K562 (cell line): Measurements from ENCODE around the gene PDE2A. TPM values are rescaled to one million over a fixed set of nuclear protein-coding genes. Genes with fewer than 3 reads are reported as not detected.

Experiments used
- ATAC-seq: fragments of 200-7000 bp; cut with Tn5 transposase; 3 replicates; pipeline ENCODE4 v1.9.1; 2020; ENCODE audit warnings: moderate library complexity
- BruUV-seq: library from RNA; stranded (reverse); fragments of 400-500 nt; replicated peaks from 2 replicates; lab custom pipeline; 2021; lab: Mats Ljungman, UMichigan
- CTCF ChIA-PET: fragments of 300-600 bp; formaldehyde crosslinking; extraction: SDS; loops from one replicate; lab custom pipeline; 2021; ENCODE audit warnings: low intra/inter-chr PET ratio; lab: Yijun Ruan, JAX
- POLR2A ChIA-PET: fragments of 300-600, 350-650 bp; sonication (Branson Sonifier 250); formaldehyde crosslinking; extraction: SDS; loops from one replicate; lab custom pipeline; 2021; ENCODE audit warnings: antibody characterized with exemption, inconsistent platforms; lab: Yijun Ruan, JAX
- DNase-seq, 4 experiments: peaks; one replicate each; pipeline versions ENCODE4 v3.0.0 to v3.0.0-alpha.2; 2011 to 2018; ENCODE audit warnings: low spot score in 3 of 4, mixed read lengths in 3 of 4; ENCODE audit errors: extremely low read depth in 1 of 4
- FAIRE-seq: peaks from 2 replicates; lab custom pipeline; 2011; peaks lifted over from hg19 to GRCh38; lab: Jason Lieb, UNC
- H2AFZ ChIP-seq: 2 replicates; pipeline ENCODE4 v1.6.0; 2011; ENCODE audit warnings: low read depth, low read length, control low read depth, inconsistent platforms
- H3K27ac ChIP-seq: fragments of 200-600 bp; 3 replicates; pipeline ENCODE4 v1.8.0; 2011; ENCODE audit warnings: low read depth, mild to moderate bottlenecking, control low read depth, inconsistent platforms, low read length, moderate library complexity, mixed read lengths; ENCODE audit errors: extremely low read depth
- H3K27me3 ChIP-seq, 2 experiments: fragments of 300-600 bp in 1 of 2; 2 replicates in 1 of 2; 3 replicates in 1 of 2; pipeline versions ENCODE4 v1.6.0 to v1.8.0; 2011; ENCODE audit warnings: inconsistent platforms in 2 of 2, low read length in 2 of 2, mild to moderate bottlenecking in 1 of 2, mixed read lengths in 1 of 2, moderate library complexity in 1 of 2; ENCODE audit not compliant: control insufficient read depth in 2 of 2, insufficient read depth in 2 of 2
- H3K36me3 ChIP-seq: fragments of 300-600 bp; 3 replicates; pipeline ENCODE4 v1.8.0; 2011; ENCODE audit warnings: mild to moderate bottlenecking, low read length, inconsistent platforms; ENCODE audit not compliant: control insufficient read depth, insufficient read depth
- H3K4me1 ChIP-seq, 2 experiments: fragments of 200-600 bp in 1 of 2; replicated peaks in 1 of 2; 2 replicates in 1 of 2; 3 replicates in 1 of 2; pipeline versions ENCODE4 v1.5.1 to v1.8.0; 2011; ENCODE audit warnings: inconsistent platforms in 2 of 2, low read length in 2 of 2, mild to moderate bottlenecking in 1 of 2, mixed read lengths in 1 of 2, moderate library complexity in 1 of 2; ENCODE audit not compliant: control insufficient read depth in 2 of 2, insufficient read depth in 2 of 2
- H3K4me2 ChIP-seq: 2 replicates; pipeline ENCODE4 v1.6.1; 2011; ENCODE audit warnings: low read length, control low read depth, inconsistent platforms, mixed read lengths; ENCODE audit not compliant: insufficient read depth
- H3K4me3 ChIP-seq: fragments of 200-600 bp; sonication (generic), shearing (Covaris generic); 2 replicates; pipeline ENCODE4 v1.5.1; 2016; ENCODE audit warnings: control low read depth, inconsistent platforms
- H3K79me2 ChIP-seq: fragments of 200-600 bp; 3 replicates; pipeline ENCODE4 v1.8.0; 2011; ENCODE audit warnings: low read length, inconsistent platforms; ENCODE audit not compliant: control insufficient read depth, insufficient read depth
- H3K9ac ChIP-seq, 2 experiments: 2 replicates each; pipeline versions ENCODE4 v1.6.0 to v1.6.1; 2011; ENCODE audit warnings: low read depth in 2 of 2, low read length in 2 of 2, control low read depth in 1 of 2, inconsistent platforms in 1 of 2, mild to moderate bottlenecking in 1 of 2, mixed read lengths in 1 of 2; ENCODE audit not compliant: insufficient read depth in 1 of 2
- H3K9me1 ChIP-seq: one replicate; pipeline ENCODE4 v1.6.0; 2011; ENCODE audit warnings: inconsistent platforms, mild to moderate bottlenecking, low read length, moderate library complexity; ENCODE audit not compliant: control insufficient read depth, insufficient read depth
- H3K9me3 ChIP-seq: replicated peaks from 2 replicates; pipeline ENCODE4 v1.5.1; 2011; ENCODE audit warnings: low read depth, low read length, inconsistent platforms; ENCODE audit not compliant: control insufficient read depth, insufficient read depth
- H4K20me1 ChIP-seq: replicated peaks from 2 replicates; pipeline ENCODE4 v1.6.1; 2011; ENCODE audit warnings: low read length, inconsistent platforms, mixed read lengths; ENCODE audit not compliant: control insufficient read depth, insufficient read depth
- ELK1 ChIP-seq: sonication (generic); formaldehyde crosslinking; IDR thresholded peaks from 2 replicates; pipeline ENCODE4 v1.8.1; 2022; ENCODE audit warnings: missing genetic modification reagents
- GTF2E2 ChIP-seq: fragments of 200-800 bp; sonication (Bioruptor generic); IDR thresholded peaks from 2 replicates; pipeline ENCODE4 v1.6.1; 2016; ENCODE audit warnings: missing genetic modification characterization, missing compliant biosample characterization
- HDAC2 ChIP-seq: fragments of 450-650 bp; IDR thresholded peaks from 2 replicates; pipeline ENCODE4 v1.6.1; 2016; ENCODE audit warnings: mild to moderate bottlenecking
- MED1 ChIP-seq: sonication (generic); formaldehyde crosslinking; IDR thresholded peaks from 2 replicates; pipeline ENCODE4 v1.8.1; 2023; ENCODE audit warnings: missing genetic modification reagents, borderline replicate concordance
- NCOA6 ChIP-seq: fragments of 450-650 bp; IDR thresholded peaks from 2 replicates; pipeline ENCODE4 v1.6.1; 2017; ENCODE audit warnings: mild to moderate bottlenecking
- SPI1 ChIP-seq: IDR thresholded peaks from 2 replicates; pipeline ENCODE4 v1.6.1; 2011; ENCODE audit warnings: low read depth, low read length, control low read depth, borderline replicate concordance
- U2AF2 ChIP-seq: fragments of 200-400 bp; formaldehyde crosslinking; optimal IDR thresholded peaks from 2 replicates; pipeline ENCODE3; 2017; ENCODE audit warnings: low read depth, mild to moderate bottlenecking, low read length
- ZNF431 ChIP-seq: sonication (generic); formaldehyde crosslinking; IDR thresholded peaks from 2 replicates; pipeline ENCODE4 v1.8.0; 2022; ENCODE audit warnings: mild to moderate bottlenecking, missing genetic modification reagents
- ZNF449 ChIP-seq: fragments of 250-450 bp; sonication (Bioruptor Pico); IDR thresholded peaks from 2 replicates; pipeline ENCODE4 v1.8.0; 2022; ENCODE audit warnings: moderate library complexity, mild to moderate bottlenecking, inconsistent platforms
- WGBS: fragments of 100-300 bp; shearing (Covaris generic); methylation state at CpG from one replicate; pipeline ENCODE4 v1.1.6; 2016; ENCODE audit warnings: low coverage, mixed read lengths; ENCODE audit not compliant: insufficient coverage; ENCODE audit errors: missing lambda C conversion rate; 5-methylcytosine and 5-hydroxymethylcytosine counted together
- in situ Hi-C: fragments of 300-500 bp; cut with MboI; formaldehyde crosslinking; loops from 4 replicates; pipeline ENCODE4 v1.15.0; 2018; ENCODE audit warnings: inconsistent platforms, mixed read lengths
- intact Hi-C: fragments of 100-400 bp; cut with micrococcal nuclease; formaldehyde crosslinking; loops from 2 replicates; pipeline ENCODE4 v1.14.2; 2022
- polyA plus RNA-seq, 8 experiments: library from polyadenylated mRNA; depleted of rRNA in 4 of 8; stranded (reverse) in 5 of 8; unstranded in 3 of 8; fragments of >200 nt; fragmentation: Nextera tagmentation in 2 of 8; fragmentation: Illumina TruSeq in 1 of 8; extraction: Ambion mirVana in 2 of 8; extraction: Trizol in 1 of 8; gene quantifications; 2 replicates each; pipeline versions ENCODE4 v1.2.1 to v1.2.3, GENCODE V29; 2011 to 2014; ENCODE audit warnings: inconsistent platforms in 1 of 8, missing spikeins in 1 of 8
- total RNA-seq, 7 experiments: library from RNA; depleted of rRNA in 6 of 7; stranded (reverse); fragments of >200 nt in 6 of 7; fragmentation: Illumina TruSeq in 2 of 7; extraction: Trizol in 2 of 7; gene quantifications; 2 replicates each; pipeline versions ENCODE4 v1.2.1 to v1.2.3, GENCODE V29; 2011 to 2021; ENCODE audit warnings: low replicate concordance in 1 of 7
- TF ChIP-seq, protein P1 (sequence below): fragments of 250-450 bp; sonication (Bioruptor Pico); IDR thresholded peaks from 2 replicates; pipeline ENCODE4 v1.4.0; 2020
- TF ChIP-seq, protein P2 (sequence below), 3 experiments: IDR thresholded peaks in 2 of 3; conservative IDR thresholded peaks in 1 of 3; 2 replicates each; pipeline ENCODE4 v1.5.1; 2011 to 2012; ENCODE audit warnings: low read length in 3 of 3, mild to moderate bottlenecking in 3 of 3, control low read depth in 2 of 3, improper control_type of control experiment in 1 of 3, inconsistent platforms in 1 of 3, low read depth in 1 of 3, mixed read lengths in 1 of 3, moderate library complexity in 1 of 3; ENCODE audit not compliant: insufficient read depth in 2 of 3

PDE2A gene
- total and polyA plus RNA-seq, 9 of the 15 experiments (the other 6 are each of a cell fraction or from before 2014, with no cell fraction given), result 0.07 to 15.2 (median 1.6) TPM; not detected in 1

GRCh38 chr11:72639502-72640375 is 34.5 kb downstream of the PDE2A start:
- peaks cover 32 to 66% of the 10 kb centered on the region in 2 experiments for H3K27me3 ChIP-seq
- WGBS, result 12% methylated on average over 23 of the region's 23 CpGs
- no peak for FAIRE-seq
- H2AFZ ChIP-seq, result no peak overlapping the region
- H3K9me1 ChIP-seq, result no peaks in the 10 kb centered on the region
- no peak for DNase-seq
- H3K9ac ChIP-seq, result no peak overlapping the region
- H3K4me2 ChIP-seq, result no peak overlapping the region
- in situ Hi-C loops (no loop called here), intact Hi-C loops (no loop called here)
- no peak overlapping the region for H3K4me3 ChIP-seq
- H3K4me1 ChIP-seq, result peaks cover 0 to 20% of the 10 kb centered on the region in 2 experiments; a peak in 4 of 5 replicates
- no peaks in the 10 kb centered on the region for H3K9me3 ChIP-seq
- ChIA-PET POLR2A (no interaction called here), CTCF (no interaction called here)
- H4K20me1 ChIP-seq, result peaks cover 6% of the 10 kb centered on the region; the same call in 1 of the 2 replicates
- no peaks in the 10 kb centered on the region for H3K79me2 ChIP-seq
- no peaks in the 10 kb centered on the region for H3K36me3 ChIP-seq
- no peak overlapping the region for H3K27ac ChIP-seq
- no TSS peak for BruUV-seq
- ATAC-seq, result no peak
- TF ChIP-seq, protein P1, sequence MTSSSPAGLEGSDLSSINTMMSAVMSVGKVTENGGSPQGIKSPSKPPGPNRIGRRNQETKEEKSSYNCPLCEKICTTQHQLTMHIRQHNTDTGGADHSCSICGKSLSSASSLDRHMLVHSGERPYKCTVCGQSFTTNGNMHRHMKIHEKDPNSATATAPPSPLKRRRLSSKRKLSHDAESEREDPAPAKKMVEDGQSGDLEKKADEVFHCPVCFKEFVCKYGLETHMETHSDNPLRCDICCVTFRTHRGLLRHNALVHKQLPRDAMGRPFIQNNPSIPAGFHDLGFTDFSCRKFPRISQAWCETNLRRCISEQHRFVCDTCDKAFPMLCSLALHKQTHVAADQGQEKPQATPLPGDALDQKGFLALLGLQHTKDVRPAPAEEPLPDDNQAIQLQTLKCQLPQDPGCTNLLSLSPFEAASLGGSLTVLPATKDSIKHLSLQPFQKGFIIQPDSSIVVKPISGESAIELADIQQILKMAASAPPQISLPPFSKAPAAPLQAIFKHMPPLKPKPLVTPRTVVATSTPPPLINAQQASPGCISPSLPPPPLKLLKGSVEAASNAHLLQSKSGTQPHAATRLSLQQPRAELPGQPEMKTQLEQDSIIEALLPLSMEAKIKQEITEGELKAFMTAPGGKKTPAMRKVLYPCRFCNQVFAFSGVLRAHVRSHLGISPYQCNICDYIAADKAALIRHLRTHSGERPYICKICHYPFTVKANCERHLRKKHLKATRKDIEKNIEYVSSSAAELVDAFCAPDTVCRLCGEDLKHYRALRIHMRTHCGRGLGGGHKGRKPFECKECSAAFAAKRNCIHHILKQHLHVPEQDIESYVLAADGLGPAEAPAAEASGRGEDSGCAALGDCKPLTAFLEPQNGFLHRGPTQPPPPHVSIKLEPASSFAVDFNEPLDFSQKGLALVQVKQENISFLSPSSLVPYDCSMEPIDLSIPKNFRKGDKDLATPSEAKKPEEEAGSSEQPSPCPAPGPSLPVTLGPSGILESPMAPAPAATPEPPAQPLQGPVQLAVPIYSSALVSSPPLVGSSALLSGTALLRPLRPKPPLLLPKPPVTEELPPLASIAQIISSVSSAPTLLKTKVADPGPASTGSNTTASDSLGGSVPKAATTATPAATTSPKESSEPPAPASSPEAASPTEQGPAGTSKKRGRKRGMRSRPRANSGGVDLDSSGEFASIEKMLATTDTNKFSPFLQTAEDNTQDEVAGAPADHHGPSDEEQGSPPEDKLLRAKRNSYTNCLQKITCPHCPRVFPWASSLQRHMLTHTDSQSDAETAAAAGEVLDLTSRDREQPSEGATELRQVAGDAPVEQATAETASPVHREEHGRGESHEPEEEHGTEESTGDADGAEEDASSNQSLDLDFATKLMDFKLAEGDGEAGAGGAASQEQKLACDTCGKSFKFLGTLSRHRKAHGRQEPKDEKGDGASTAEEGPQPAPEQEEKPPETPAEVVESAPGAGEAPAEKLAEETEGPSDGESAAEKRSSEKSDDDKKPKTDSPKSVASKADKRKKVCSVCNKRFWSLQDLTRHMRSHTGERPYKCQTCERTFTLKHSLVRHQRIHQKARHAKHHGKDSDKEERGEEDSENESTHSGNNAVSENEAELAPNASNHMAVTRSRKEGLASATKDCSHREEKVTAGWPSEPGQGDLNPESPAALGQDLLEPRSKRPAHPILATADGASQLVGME (CRISPR knock-in tag), result no peak
- TF ChIP-seq MED1 (CRISPR knock-in tag) (no peak), ZNF431 (CRISPR knock-in tag) (no peak), GTF2E2 (no peak), HDAC2 (no peak), U2AF2 (no peak), NCOA6 (no peak), ZNF449 (CRISPR knock-in tag) (no peak), ELK1 (CRISPR knock-in tag) (no peak), SPI1 (no peak)
- TF ChIP-seq, protein P2, sequence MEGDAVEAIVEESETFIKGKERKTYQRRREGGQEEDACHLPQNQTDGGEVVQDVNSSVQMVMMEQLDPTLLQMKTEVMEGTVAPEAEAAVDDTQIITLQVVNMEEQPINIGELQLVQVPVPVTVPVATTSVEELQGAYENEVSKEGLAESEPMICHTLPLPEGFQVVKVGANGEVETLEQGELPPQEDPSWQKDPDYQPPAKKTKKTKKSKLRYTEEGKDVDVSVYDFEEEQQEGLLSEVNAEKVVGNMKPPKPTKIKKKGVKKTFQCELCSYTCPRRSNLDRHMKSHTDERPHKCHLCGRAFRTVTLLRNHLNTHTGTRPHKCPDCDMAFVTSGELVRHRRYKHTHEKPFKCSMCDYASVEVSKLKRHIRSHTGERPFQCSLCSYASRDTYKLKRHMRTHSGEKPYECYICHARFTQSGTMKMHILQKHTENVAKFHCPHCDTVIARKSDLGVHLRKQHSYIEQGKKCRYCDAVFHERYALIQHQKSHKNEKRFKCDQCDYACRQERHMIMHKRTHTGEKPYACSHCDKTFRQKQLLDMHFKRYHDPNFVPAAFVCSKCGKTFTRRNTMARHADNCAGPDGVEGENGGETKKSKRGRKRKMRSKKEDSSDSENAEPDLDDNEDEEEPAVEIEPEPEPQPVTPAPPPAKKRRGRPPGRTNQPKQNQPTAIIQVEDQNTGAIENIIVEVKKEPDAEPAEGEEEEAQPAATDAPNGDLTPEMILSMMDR (IDR thresholded peaks at IDR 0.05 in 2 of 3, conservative IDR thresholded peaks at IDR 0.05 in 1 of 3; ENCODE audit: insufficient read depth in 2 of 3, low read depth in 1 of 3, low read length in 3 of 3), result no peak
